Measurements from ENCODE around the gene OR5A1.
"Not testable (repeated sequence)": the region's sequence is repeated elsewhere in the genome, so short reads cannot be mapped to it uniquely, and the experiment has no call there.

OR5A1 gene

GRCh38 chr11:59436169-59436568, at the start of gene OR5A1:
TSS of gene OR5A1 (plus strand) at chr11:59436469. CDS start at chr11:59443169, 6,700 bp downstream.
- in situ Hi-C loops (cut with MboI; ENCODE audit: low sequenced_read_pairs) = loop anchor here (10.0 kb wide), 1 partner anchor 271 kb away; no protein-coding TSS in a partner anchor

- in situ Hi-C loops (cut with MboI; ENCODE audit: low sequenced_read_pairs) = no loop called here
These were observed 42.1 kb upstream of the OR5A1 start for GRCh38 chr11:59394186-59394585.

DNA sequence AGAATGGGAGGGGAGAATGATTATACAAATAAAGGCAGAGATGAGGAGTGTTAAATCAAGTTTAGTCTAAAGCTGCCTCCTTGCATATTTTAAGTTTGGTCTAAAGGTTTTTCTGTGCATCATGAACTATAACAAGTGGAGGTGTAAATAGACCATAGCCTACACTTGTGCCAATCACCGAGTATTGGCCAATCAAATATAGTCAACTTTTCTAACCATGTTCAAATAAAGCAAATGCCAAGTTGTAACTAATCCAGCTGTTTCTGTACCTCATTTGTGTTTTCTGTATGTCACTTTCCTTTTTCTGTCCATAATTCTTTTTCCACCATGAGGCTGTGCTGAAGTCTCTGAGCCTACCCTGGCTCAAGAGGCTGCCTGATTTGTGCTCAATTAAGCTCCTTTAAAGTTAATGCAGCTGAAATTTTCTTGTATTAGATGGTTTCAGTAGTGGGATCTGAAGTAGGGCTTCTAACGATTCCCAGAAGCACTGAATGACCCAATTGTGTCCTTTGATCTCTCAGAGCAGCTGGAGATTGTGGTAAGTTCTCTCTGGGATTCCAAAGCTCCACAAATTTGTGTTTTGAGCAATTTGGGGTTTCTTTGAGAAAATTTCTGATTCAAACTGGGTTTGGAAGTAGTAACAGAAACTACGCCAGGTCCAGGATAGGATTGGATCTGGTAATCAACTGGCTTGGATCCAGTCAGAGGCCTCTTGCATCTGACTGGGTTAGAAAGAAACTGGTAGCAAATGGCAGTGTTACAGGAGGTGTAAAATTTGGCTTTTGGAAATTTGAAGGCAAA, 35.6 kb upstream of the OR5A1 start:
- in situ Hi-C loops (cut with MboI; ENCODE audit: low sequenced_read_pairs) = no loop called here

DNA sequence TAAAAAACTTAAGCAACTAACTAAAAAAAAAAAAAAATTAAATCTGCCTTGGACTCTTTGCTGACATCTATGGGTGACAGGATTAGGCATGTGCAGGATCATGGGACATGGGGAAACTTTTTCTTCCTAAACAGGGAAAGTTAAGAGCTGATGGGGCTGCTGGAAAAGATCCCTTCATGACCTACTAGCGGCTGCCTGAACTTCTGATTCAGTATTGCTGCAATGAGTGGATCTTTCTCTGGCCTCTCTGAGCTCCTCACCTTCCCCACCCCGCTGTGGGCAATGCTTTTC, 35.1 kb upstream of the OR5A1 start:
- in situ Hi-C loops (cut with MboI; ENCODE audit: low sequenced_read_pairs) = no loop called here

GRCh38 chr11:59403546-59403945, 32.7 kb upstream of the OR5A1 start:
- in situ Hi-C loops (cut with MboI; ENCODE audit: low sequenced_read_pairs) = no loop called here

DNA sequence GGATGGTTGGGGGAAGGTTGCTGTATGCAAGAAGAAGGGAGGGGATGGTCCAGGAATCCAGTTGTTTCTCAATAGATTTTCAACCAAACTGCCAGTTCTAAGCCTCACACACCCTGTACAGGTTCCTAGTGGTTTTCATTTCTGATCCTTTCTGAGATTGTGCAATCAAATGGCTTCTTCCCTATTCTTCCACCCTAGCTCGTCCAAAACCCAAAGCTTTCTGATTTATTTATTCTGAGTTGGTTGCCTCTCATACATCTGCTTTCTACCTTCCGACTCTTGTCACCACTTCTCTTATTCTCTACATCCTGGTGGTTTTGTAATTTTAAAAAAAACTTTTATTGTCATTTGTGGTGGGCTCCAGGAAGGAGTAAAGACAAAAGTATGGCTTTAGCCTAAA, 22.6 kb upstream of the OR5A1 start:
- in situ Hi-C loops (cut with MboI; ENCODE audit: low sequenced_read_pairs) = no loop called here

GRCh38 chr11:59415111-59415510, 21.2 kb upstream of the OR5A1 start:
- in situ Hi-C loops (cut with MboI; ENCODE audit: low sequenced_read_pairs) = no loop called here

DNA sequence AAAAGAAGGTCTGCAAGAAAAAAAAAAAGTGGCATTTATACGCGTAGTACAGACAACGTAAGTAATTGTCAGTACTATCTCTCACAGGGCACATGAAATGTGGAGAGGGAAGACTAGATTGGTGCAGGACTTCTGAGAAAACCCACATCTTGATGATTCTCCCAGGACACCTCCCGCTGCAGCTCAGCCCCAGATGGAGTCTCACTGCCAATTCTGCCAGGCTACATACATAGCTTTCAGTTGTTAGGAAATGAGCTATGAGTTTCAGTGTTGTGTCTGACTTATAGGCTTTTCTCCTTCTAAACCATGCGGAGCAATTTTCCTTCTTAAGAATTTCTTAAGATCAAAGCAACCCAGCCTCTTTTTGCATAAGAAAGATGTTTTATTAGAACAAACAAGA, 19.7 kb upstream of the OR5A1 start:
- in situ Hi-C loops (cut with MboI; ENCODE audit: low sequenced_read_pairs) = no loop called here

DNA sequence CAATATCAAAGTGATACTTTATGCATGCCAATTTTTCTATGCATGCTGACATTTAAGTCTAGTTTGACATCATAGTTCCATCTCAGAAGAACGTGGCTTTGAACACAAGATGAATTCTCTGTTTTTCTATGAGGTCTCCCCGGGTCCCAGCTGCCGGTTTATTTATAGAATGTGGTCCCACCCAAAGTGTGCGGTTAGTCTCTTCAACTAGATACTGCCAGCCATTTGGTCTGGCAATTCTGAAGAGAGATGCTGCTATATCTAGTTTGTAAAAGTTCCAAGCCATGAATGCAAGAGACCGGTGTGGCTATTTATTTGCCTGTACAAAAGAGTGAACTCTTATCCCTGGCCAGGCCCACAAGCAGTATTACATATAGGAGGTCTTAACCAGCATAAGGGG, 19.2 kb upstream of the OR5A1 start:
- in situ Hi-C loops (cut with MboI; ENCODE audit: low sequenced_read_pairs) = no loop called here

DNA sequence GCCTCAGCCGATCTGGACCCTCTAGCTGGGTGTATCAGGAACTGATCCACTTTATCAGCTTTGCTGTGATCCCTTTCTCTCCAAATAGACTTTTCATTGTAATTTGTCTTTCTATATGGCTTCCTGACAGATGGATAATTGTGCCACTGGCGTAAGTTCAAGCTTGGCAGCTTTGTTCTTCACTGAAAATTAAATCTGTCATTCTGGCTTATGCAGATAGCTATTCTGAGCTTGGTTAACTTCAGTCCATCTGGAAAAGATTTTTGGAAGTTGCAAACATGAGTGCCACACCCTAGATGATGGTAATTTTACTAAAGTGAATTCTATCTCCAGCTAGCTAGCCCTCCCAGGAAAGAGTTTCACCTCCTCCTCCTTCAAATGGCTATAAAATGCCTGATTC, 18.1 kb upstream of the OR5A1 start:
- in situ Hi-C loops (cut with MboI; ENCODE audit: low sequenced_read_pairs) = no loop called here

- in situ Hi-C loops (cut with MboI; ENCODE audit: low sequenced_read_pairs) = no loop called here
These were observed 12.4 kb upstream of the OR5A1 start for GRCh38 chr11:59423835-59424234.

- in situ Hi-C loops (cut with MboI; ENCODE audit: low sequenced_read_pairs) = no loop called here
These were observed 11.1 kb upstream of the OR5A1 start for GRCh38 chr11:59425131-59425530.

- in situ Hi-C loops (cut with MboI; ENCODE audit: low sequenced_read_pairs) = no loop called here
These were observed 9.8 kb upstream of the OR5A1 start, which contains the start of gene OR5A2 for GRCh38 chr11:59426361-59427067. TSS of gene OR5A2 (minus strand) at chr11:59426413. CDS start at chr11:59422953, 3,460 bp downstream.

DNA sequence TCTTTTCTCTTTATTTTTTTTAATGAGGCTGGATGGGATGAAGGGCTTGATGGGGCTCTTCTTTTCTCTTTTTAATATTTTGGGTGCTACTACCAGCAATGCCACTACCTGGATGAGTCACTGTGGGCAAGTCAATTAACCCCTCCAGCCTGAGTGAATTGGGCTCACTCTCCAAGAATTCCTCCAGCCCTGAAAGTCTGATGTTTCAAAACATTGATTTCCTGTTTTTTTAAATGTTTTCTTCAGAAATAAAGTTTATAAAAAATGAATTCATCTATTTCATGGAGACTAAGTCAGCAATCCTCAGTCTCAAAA, 9.2 kb upstream of the OR5A1 start:
- in situ Hi-C loops (cut with MboI; ENCODE audit: low sequenced_read_pairs) = no loop called here

- in situ Hi-C loops (cut with MboI; ENCODE audit: low sequenced_read_pairs) = loop anchor here (10.0 kb wide), 1 partner anchor 265 kb away; no protein-coding TSS in a partner anchor
These were observed 6.2 kb upstream of the OR5A1 start for GRCh38 chr11:59429924-59430516.

DNA sequence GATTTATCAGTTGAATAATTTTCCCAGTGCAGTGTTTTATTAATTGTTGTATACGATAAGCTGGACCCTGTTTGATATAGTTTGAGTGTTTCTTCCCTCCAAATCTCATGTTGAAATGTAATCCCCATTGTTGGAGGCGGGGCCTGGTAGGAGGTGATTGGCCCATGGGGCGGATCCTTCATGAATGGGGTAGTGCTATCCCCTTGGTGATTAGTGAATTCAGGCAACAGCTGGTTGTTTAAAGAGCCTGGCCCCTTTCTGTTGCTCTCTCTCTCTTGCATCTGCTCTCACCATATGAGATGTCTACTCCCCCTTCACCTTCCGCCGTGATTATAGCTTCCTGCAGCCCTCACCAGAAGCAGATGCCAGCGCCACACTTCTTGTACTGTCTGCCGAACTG, 1.5 kb downstream of the OR5A1 start:
- in situ Hi-C loops (cut with MboI; ENCODE audit: low sequenced_read_pairs) = loop anchor here (10.0 kb wide), 1 partner anchor 273 kb away; no protein-coding TSS in a partner anchor

DNA sequence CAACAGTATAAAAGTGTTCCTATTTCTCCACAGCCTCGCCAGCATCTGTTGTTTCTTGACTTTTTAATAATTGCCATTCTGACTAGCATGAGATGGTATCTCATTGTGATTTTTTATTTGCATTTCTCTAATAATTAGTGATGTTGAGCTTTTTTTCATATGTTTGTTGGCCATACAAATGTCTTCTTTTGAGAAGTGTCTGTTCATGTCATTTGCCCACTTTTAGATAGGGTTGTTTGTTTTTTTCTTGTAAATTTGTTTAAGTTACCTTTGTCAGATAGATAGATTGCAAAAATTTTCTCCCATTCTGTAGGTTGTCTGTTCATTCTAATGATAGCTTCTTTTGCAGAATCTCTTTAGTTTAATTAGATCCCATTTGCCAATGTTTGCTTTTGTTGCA, 9.4 kb downstream of the OR5A1 start:
- in situ Hi-C loops (cut with MboI; ENCODE audit: low sequenced_read_pairs) = not testable (repeated sequence)

GRCh38 chr11:59448484-59448883, 12.2 kb downstream of the OR5A1 start:
- in situ Hi-C loops (cut with MboI; ENCODE audit: low sequenced_read_pairs) = no loop called here

GRCh38 chr11:59456661-59457060, 20.4 kb downstream of the OR5A1 start, which contains the start of gene OR4D6:
TSS of gene OR4D6 (plus strand) at chr11:59456961. CDS start at chr11:59456961, 0 bp downstream.
- in situ Hi-C loops (cut with MboI; ENCODE audit: low sequenced_read_pairs) = no loop called here

GRCh38 chr11:59459916-59460315, 23.6 kb downstream of the OR5A1 start:
- in situ Hi-C loops (cut with MboI; ENCODE audit: low sequenced_read_pairs) = no loop called here

- in situ Hi-C loops (cut with MboI; ENCODE audit: low sequenced_read_pairs) = no loop called here
These were observed 26.9 kb downstream of the OR5A1 start for GRCh38 chr11:59463190-59463641.

GRCh38 chr11:59473015-59473414, 36.7 kb downstream of the OR5A1 start, which contains the start of gene OR4D10:
TSS of gene OR4D10 (plus strand) at chr11:59473315. CDS start at chr11:59477430, 4,115 bp downstream.
- in situ Hi-C loops (cut with MboI; ENCODE audit: low sequenced_read_pairs) = no loop called here

Measured in HL-60/S4 treated with phorbol 12-myristate 13-acetate at 8.2 ng/mL for 4 days and 3 days (cell line).